OCI-LY3 (cell line): ENCODE data around the gene SAMD5.

Source experiments
- H2AFZ ChIP-seq: fragments of 200-600, 300-600 bp; shearing (Covaris generic); 2 replicates; pipeline ENCODE4 v1.6.0; 2014; ENCODE audit warnings: antibody characterized with exemption, low read depth, low read length
- H3K27ac ChIP-seq: fragments of 200-600, 300-600 bp; sonication (generic); 2 replicates; pipeline ENCODE4 v1.5.1; 2014; ENCODE audit warnings: mild to moderate bottlenecking, low read length, moderate library complexity, mixed read lengths
- H3K27me3 ChIP-seq: fragments of 200-600, 300-600 bp; sonication (generic); 2 replicates; pipeline ENCODE4 v1.6.1; 2014; ENCODE audit warnings: low read depth, low read length, mixed read lengths
- H3K36me3 ChIP-seq: fragments of 200-600, 300-600 bp; sonication (generic); replicated peaks from 2 replicates; pipeline ENCODE3; 2014; ENCODE audit warnings: low read depth, low read length, mixed read lengths
- H3K4me1 ChIP-seq: fragments of 300-600, 200-600 bp; sonication (generic); 2 replicates; pipeline ENCODE4 v1.6.1; 2014; ENCODE audit warnings: low read length, mixed read lengths
- H3K4me2 ChIP-seq: fragments of 200-600, 300-600 bp; sonication (generic); 2 replicates; pipeline ENCODE4 v1.6.1; 2014; ENCODE audit warnings: low read length, mixed read lengths
- H3K4me3 ChIP-seq: fragments of 300-600, 200-600 bp; sonication (generic); 2 replicates; pipeline ENCODE4 v1.5.1; 2014; ENCODE audit warnings: antibody characterized with exemption, mild to moderate bottlenecking, low read length, moderate library complexity
- H3K79me2 ChIP-seq: fragments of 300-600, 200-600 bp; shearing (Covaris generic); 2 replicates; pipeline ENCODE4 v1.6.1; 2014; ENCODE audit warnings: mild to moderate bottlenecking, low read length, mixed read lengths
- H3K9ac ChIP-seq: fragments of 300-600, 200-600 bp; shearing (Covaris generic); 2 replicates; pipeline ENCODE4 v1.6.0; 2014; ENCODE audit warnings: mild to moderate bottlenecking, low read length, moderate library complexity
- H3K9me3 ChIP-seq: fragments of 200-600, 300-600 bp; shearing (Covaris generic); 2 replicates; pipeline ENCODE4 v1.6.1; 2014; ENCODE audit warnings: low read length, mixed read lengths; ENCODE audit not compliant: insufficient read depth
- H4K20me1 ChIP-seq: fragments of 200-600, 300-600 bp; sonication (generic); 2 replicates; pipeline ENCODE4 v1.6.1; 2016; ENCODE audit warnings: low read length, mixed read lengths; ENCODE audit not compliant: insufficient read depth
- CTCF ChIP-seq: fragments of 200-600, 300-600 bp; sonication (generic); IDR thresholded peaks from 2 replicates; pipeline ENCODE4 v1.5.1; 2014; ENCODE audit warnings: antibody characterized with exemption, low read length, low read depth
- EZH2phosphoT487 ChIP-seq: fragments of 200-600 bp; shearing (Covaris generic); IDR thresholded peaks from 2 replicates; pipeline ENCODE4 v1.6.1; 2018; ENCODE audit warnings: antibody characterized with exemption, mixed run types, low read depth

The SAMD5 gene

GRCh38 chr6:147549531-147549930 lies 41.0 kb downstream of the SAMD5 start:
- Histone ChIP-seq H3K9me3 (no peaks in the 10 kb centered on the region), H3K27ac (no peak overlapping the region), H3K4me2 (no peak overlapping the region), H4K20me1 (no peaks in the 10 kb centered on the region), H3K9ac (no peak overlapping the region), H3K36me3 (no peaks in the 10 kb centered on the region), H3K4me3 (no peak overlapping the region), H2AFZ (no peak overlapping the region), H3K79me2 (no peaks in the 10 kb centered on the region), H3K27me3 (no peaks in the 10 kb centered on the region), H3K4me1 (no peaks in the 10 kb centered on the region)
- TF ChIP-seq CTCF (no peak), EZH2phosphoT487 (no peak)

GRCh38 chr6:147551976-147552375 lies 43.5 kb downstream of the SAMD5 start:
- no peak overlapping the region for H3K9ac ChIP-seq

GRCh38 chr6:147553099-147553498 lies 44.6 kb downstream of the SAMD5 start:
- no peaks in the 10 kb centered on the region for H3K4me1 ChIP-seq
- H3K4me3 ChIP-seq = no peak overlapping the region
- H3K9ac ChIP-seq = no peak overlapping the region
- no peak overlapping the region for H2AFZ ChIP-seq
- H3K79me2 ChIP-seq = no peaks in the 10 kb centered on the region
- H3K27ac ChIP-seq = no peak overlapping the region
- H4K20me1 ChIP-seq = no peaks in the 10 kb centered on the region
- no peaks in the 10 kb centered on the region for H3K27me3 ChIP-seq
- no peaks in the 10 kb centered on the region for H3K9me3 ChIP-seq
- no peaks in the 10 kb centered on the region for H3K36me3 ChIP-seq
- no peak for TF ChIP-seq EZH2phosphoT487
- no peak for TF ChIP-seq CTCF
- no peak overlapping the region for H3K4me2 ChIP-seq

More at GRCh38 chr6:147551976-147552375, 43.5 kb downstream of the SAMD5 start:
- Histone ChIP-seq H3K79me2 (no peaks in the 10 kb centered on the region), H3K27ac (no peak overlapping the region), H3K4me1 (no peaks in the 10 kb centered on the region), H3K4me2 (no peak overlapping the region), H3K27me3 (no peaks in the 10 kb centered on the region), H3K9me3 (no peaks in the 10 kb centered on the region), H3K4me3 (no peak overlapping the region), H3K36me3 (no peaks in the 10 kb centered on the region), H4K20me1 (no peaks in the 10 kb centered on the region), H2AFZ (no peak overlapping the region)
- no peak for TF ChIP-seq CTCF
- no peak for TF ChIP-seq EZH2phosphoT487

GRCh38 chr6:147554281-147554680 lies 45.8 kb downstream of the SAMD5 start:
- Histone ChIP-seq H3K27ac (no peak overlapping the region), H3K4me2 (no peak overlapping the region), H3K4me3 (no peak overlapping the region), H3K4me1 (no peaks in the 10 kb centered on the region), H3K9ac (no peak overlapping the region), H3K9me3 (no peaks in the 10 kb centered on the region), H2AFZ (no peak overlapping the region), H3K36me3 (no peaks in the 10 kb centered on the region), H3K27me3 (no peaks in the 10 kb centered on the region), H4K20me1 (no peaks in the 10 kb centered on the region), H3K79me2 (no peaks in the 10 kb centered on the region)
- TF ChIP-seq CTCF (no peak), EZH2phosphoT487 (no peak)
